ENCODE data around the gene AGAP1. TPM values are rescaled to one million over a fixed set of nuclear protein-coding genes. Genes with fewer than 3 reads are reported as not detected.

Gene AGAP1
- total RNA-seq, 4 donors from 2014 or later, result 5.3 to 30.6 (median 19.2) TPM

GRCh38 chr2:235660484-235661082, 166.7 kb downstream of the AGAP1 start:
- Histone ChIP-seq H3K4me3 (no peak overlapping the region), H3K4me1 (peaks cover 0 to 17% of the 10 kb centered on the region in 2 donors), H3K36me3 (no peaks in the 10 kb centered on the region), H3K27ac (peak overlapping the region; percentile 5 to 37), H3K9me3 (no peaks in the 10 kb centered on the region), H3K27me3 (no peaks in the 10 kb centered on the region)
- TF ChIP-seq CTCF (IDR thresholded peaks at IDR 0.05) (no peak), POLR2A (IDR thresholded peaks at IDR 0.05) (no peak)
- intact Hi-C loops (cut with DNase I; ENCODE audit: low total_unique reads), result no loop called here
- no peak for DNase-seq

DNA sequence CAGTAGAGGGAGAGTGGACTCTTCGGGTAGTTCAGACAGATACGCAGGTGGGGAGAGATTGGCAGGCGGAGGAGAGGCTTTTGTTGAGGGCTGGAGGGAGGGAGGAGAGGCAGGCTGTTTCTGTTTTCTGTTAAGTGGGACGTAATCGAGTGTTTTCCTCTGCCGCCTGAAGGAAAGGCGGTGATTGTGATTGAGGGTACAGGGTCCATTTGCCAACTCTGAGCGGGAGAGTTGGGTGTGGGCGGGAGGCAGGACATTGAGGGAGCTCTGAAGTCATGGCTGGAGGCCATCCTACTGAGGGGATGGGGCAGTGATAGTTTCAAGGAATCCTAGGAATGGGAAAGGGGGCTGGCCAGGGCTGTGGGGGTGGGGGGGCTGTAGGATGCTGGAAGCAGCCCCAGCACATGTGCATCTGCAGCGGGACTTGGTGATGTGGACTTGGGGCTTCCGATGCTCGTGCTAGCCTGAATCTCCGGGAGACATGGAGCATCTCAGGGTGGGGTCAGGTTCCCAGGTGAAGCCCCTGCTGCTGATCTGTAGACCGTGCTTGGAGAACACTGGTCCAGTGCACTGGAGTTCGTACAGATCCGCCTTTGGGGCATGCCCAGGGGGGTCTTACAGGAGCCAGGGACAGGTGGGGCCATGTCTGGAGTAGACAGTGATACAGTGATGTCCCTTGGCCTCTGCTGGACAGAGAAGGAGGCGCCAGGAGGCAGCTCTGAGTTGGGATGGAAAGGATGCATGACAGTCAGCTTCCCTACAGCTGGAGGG, 167.5 kb downstream of the AGAP1 start:
- no peaks in the 10 kb centered on the region for H3K27me3 ChIP-seq
- intact Hi-C loops (cut with DNase I; ENCODE audit: low total_unique reads), result no loop called here
- no peak overlapping the region for H3K4me3 ChIP-seq
- peak overlapping the region; percentile 5 to 37 for H3K27ac ChIP-seq
- H3K36me3 ChIP-seq, result no peaks in the 10 kb centered on the region
- peaks cover 0 to 17% of the 10 kb centered on the region in 2 donors for H3K4me1 ChIP-seq
- no peaks in the 10 kb centered on the region for H3K9me3 ChIP-seq
- TF ChIP-seq CTCF (IDR thresholded peaks at IDR 0.05) (no peak), POLR2A (IDR thresholded peaks at IDR 0.05) (no peak)
- DNase-seq, result no peak

DNA sequence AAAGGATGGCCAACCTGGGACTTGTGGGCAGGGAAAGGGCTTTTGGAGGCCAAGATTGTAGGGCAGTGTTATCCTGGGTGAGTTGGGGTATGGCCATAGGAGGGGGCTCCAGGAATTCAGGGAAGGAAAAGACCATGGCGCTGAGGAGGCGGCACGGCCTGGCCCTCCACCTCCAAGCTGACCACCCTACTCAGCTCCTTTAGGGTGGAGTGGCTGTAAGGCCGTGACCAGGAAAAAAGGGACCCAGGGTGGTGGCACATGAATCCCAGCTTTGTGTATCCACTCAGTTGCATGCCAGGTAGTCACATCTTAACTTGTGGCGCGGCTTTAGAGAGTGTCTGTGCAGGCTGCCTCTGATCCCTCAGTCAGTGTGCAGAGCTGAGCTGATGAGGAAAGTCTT, 168.1 kb downstream of the AGAP1 start:
- Histone ChIP-seq H3K4me1 (peaks cover 0 to 17% of the 10 kb centered on the region in 2 donors), H3K36me3 (no peaks in the 10 kb centered on the region), H3K4me3 (no peak overlapping the region), H3K27me3 (no peaks in the 10 kb centered on the region), H3K27ac (no peak overlapping the region), H3K9me3 (no peaks in the 10 kb centered on the region)
- TF ChIP-seq POLR2A (IDR thresholded peaks at IDR 0.05) (no peak), CTCF (IDR thresholded peaks at IDR 0.05) (no peak)
- no peak for DNase-seq
- intact Hi-C loops (cut with DNase I; ENCODE audit: low total_unique reads), result no loop called here

DNA sequence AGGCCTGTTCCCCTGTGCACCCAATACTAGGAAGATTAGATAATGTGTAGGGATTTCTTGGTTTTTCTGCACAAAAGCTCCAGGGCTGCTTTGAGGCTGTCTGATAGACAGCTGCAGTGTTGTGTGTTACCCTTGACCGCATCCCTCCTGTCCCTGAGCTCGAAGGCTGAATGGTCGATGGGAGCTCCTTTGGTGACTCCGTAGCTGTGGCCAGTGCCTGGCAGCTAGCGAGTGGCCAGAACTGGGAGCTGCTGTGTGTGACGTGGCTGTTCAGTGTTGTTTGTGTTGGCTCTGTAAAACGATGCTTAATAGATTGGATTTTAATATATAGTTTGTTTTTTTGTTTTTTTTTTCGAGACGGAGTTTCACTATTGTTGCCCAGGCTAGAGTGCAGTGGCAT, 170.0 kb downstream of the AGAP1 start:
- H3K36me3 ChIP-seq, result no peaks in the 10 kb centered on the region
- peaks cover 0 to 17% of the 10 kb centered on the region in 2 donors for H3K4me1 ChIP-seq
- no peaks in the 10 kb centered on the region for H3K27me3 ChIP-seq
- no peaks in the 10 kb centered on the region for H3K9me3 ChIP-seq
- H3K4me3 ChIP-seq, result no peak overlapping the region
- TF ChIP-seq POLR2A (IDR thresholded peaks at IDR 0.05) (no peak), CTCF (IDR thresholded peaks at IDR 0.05) (no peak)
- no peak overlapping the region for H3K27ac ChIP-seq
- intact Hi-C loops (cut with DNase I; ENCODE audit: low total_unique reads), result no loop called here
- no peak for DNase-seq

GRCh38 chr2:235665661-235666212, 171.9 kb downstream of the AGAP1 start:
- peak; percentile 51 to 60 for DNase-seq
- intact Hi-C loops (cut with DNase I; ENCODE audit: low total_unique reads), result no loop called here

More at GRCh38 chr2:235665661-235666212, 171.9 kb downstream of the AGAP1 start:
- TF ChIP-seq POLR2A (IDR thresholded peaks at IDR 0.05) (no peak), CTCF (IDR thresholded peaks at IDR 0.05) (no peak)
- Histone ChIP-seq H3K4me3 (peak overlapping the region in 1 of 2 donors; percentile 2), H3K36me3 (no peaks in the 10 kb centered on the region), H3K27me3 (no peaks in the 10 kb centered on the region), H3K9me3 (no peaks in the 10 kb centered on the region), H3K27ac (peak overlapping the region; percentile 10 to 66), H3K4me1 (peaks cover 0 to 22% of the 10 kb centered on the region in 2 donors)

All from uterus (tissue), 4 donors.